MCF 10A (cell line): ENCODE data around the gene SFI1. TPM values are rescaled to one million over a fixed set of nuclear protein-coding genes. Genes with fewer than 3 reads are reported as not detected.

ENCODE experiments used
- BruUV-seq: library from RNA; stranded (reverse); fragments of 400-500 nt; replicated peaks from 2 replicates; lab custom pipeline; 2021; lab: Mats Ljungman, UMichigan
- CTCF ChIA-PET: fragments of 300-600 bp; sonication (Branson Sonifier 250); formaldehyde crosslinking; extraction: SDS; loops from one replicate; lab custom pipeline; 2021; ENCODE audit warnings: antibody characterized with exemption, inconsistent platforms; lab: Yijun Ruan, JAX
- POLR2A ChIA-PET: fragments of 300-600, 350-650 bp; sonication (Branson Sonifier 250); formaldehyde crosslinking; extraction: SDS; loops from one replicate; lab custom pipeline; 2020; ENCODE audit warnings: antibody characterized with exemption, inconsistent platforms; lab: Yijun Ruan, JAX
- DNase-seq: peaks from one replicate; pipeline ENCODE4 v3.0.0-alpha.2; 2018; ENCODE audit not compliant: unreplicated experiment
- H3K27ac Mint-ChIP-seq: one replicate; pipeline ENCODE4 v1.8.0; 2022; ENCODE audit warnings: mild to moderate bottlenecking, low read depth, mixed read lengths; ENCODE audit not compliant: unreplicated experiment
- H3K27me3 Mint-ChIP-seq: one replicate; pipeline ENCODE4 v1.8.0; 2022; ENCODE audit warnings: mixed read lengths; ENCODE audit not compliant: insufficient read depth, unreplicated experiment
- H3K36me3 Mint-ChIP-seq: one replicate; pipeline ENCODE4 v1.8.0; 2022; ENCODE audit warnings: mild to moderate bottlenecking, moderate library complexity, mixed read lengths; ENCODE audit not compliant: insufficient read depth, unreplicated experiment
- H3K4me1 Mint-ChIP-seq: one replicate; pipeline ENCODE4 v1.8.0; 2022; ENCODE audit warnings: mixed read lengths; ENCODE audit not compliant: insufficient read depth, unreplicated experiment
- H3K4me3 Mint-ChIP-seq: one replicate; pipeline ENCODE4 v1.8.0; 2022; ENCODE audit warnings: mild to moderate bottlenecking, moderate library complexity, mixed read lengths; ENCODE audit not compliant: unreplicated experiment
- H3K9me3 Mint-ChIP-seq: one replicate; pipeline ENCODE4 v1.8.0; 2022; ENCODE audit warnings: mixed read lengths; ENCODE audit not compliant: unreplicated experiment
- intact Hi-C: fragments of 100-400 bp; cut with micrococcal nuclease; formaldehyde crosslinking; loops from 2 replicates; pipeline ENCODE4 v1.14.1; 2022
- total RNA-seq: library from RNA; stranded (reverse); gene quantifications from 2 replicates; pipeline ENCODE4 v1.2.3, GENCODE V29; 2022
- TF ChIP-seq, protein P1 (sequence below): fragments of 200-600 bp; IDR thresholded peaks from one replicate; pipeline ENCODE4 v1.8.0; 2022; ENCODE audit warnings: antibody characterized with exemption, mild to moderate bottlenecking; ENCODE audit not compliant: unreplicated experiment

The SFI1 gene
- total RNA-seq, 1 experiment from 2014 or later, result 36.2 TPM

DNA sequence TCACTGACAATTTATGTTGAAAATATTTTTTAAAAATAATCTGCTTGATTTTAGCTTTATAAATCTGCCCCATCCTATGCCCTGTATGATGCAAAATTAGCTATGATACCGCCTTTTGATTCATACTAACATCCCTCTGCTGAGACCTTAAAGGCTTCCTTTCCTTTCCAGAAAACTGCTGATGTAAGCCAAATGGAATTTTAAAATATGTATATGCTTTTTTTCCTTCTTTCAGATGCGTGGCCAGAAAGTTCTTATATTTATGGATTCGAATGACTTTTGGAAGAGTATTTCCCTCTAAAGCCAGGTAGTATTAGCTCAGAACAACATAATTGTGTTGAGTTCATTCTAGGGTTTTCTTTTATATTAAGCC, 34.5 kb downstream of the SFI1 start:
- POLR2A ChIA-PET, result interaction anchor here (0.6 to 1.5 kb wide), 6 partner anchors 9 to 131 kb away, joined by 3 to 5 read pairs (median 4); partner anchors contain the start of genes PISD and SFI1
- no TSS peak for BruUV-seq
- CTCF ChIA-PET, result no interaction called here
- H3K4me1 Mint-ChIP-seq, result peaks cover 24% of the 10 kb centered on the region
- H3K9me3 Mint-ChIP-seq, result no peaks in the 10 kb centered on the region
- no peak for DNase-seq
- no peaks in the 10 kb centered on the region for H3K27me3 Mint-ChIP-seq
- H3K36me3 Mint-ChIP-seq, result peaks cover 19% of the 10 kb centered on the region
- no peak overlapping the region for H3K4me3 Mint-ChIP-seq
- TF ChIP-seq, protein P1, sequence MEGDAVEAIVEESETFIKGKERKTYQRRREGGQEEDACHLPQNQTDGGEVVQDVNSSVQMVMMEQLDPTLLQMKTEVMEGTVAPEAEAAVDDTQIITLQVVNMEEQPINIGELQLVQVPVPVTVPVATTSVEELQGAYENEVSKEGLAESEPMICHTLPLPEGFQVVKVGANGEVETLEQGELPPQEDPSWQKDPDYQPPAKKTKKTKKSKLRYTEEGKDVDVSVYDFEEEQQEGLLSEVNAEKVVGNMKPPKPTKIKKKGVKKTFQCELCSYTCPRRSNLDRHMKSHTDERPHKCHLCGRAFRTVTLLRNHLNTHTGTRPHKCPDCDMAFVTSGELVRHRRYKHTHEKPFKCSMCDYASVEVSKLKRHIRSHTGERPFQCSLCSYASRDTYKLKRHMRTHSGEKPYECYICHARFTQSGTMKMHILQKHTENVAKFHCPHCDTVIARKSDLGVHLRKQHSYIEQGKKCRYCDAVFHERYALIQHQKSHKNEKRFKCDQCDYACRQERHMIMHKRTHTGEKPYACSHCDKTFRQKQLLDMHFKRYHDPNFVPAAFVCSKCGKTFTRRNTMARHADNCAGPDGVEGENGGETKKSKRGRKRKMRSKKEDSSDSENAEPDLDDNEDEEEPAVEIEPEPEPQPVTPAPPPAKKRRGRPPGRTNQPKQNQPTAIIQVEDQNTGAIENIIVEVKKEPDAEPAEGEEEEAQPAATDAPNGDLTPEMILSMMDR, result no peak
- intact Hi-C loops, result no loop called here
- H3K27ac Mint-ChIP-seq, result peak overlapping the region; percentile 85

DNA sequence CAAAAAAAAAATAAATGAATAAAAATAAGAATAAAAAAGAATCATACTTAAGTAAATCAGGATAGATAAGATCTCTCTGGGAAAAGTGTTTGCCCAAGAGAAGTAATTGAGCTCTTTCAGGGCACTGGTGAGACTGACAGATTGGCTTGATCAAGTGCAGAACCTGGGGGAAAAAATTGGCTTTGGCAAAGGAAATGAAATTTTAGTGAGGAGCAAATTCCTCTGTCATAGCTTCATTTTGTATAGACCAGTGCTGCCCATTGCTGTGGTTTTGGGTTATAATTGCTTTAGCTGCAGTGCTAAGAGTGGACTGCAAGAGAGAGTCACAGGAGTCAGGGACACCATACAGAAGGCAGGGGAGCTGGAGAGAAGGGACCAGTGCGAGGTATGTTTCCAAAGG, 35.7 kb downstream of the SFI1 start:
- intact Hi-C loops, result no loop called here
- Mint-ChIP-seq H3K27ac (peak overlapping the region; percentile 85), H3K4me3 (no peak overlapping the region), H3K36me3 (peaks cover 19% of the 10 kb centered on the region), H3K27me3 (no peaks in the 10 kb centered on the region), H3K4me1 (peaks cover 24% of the 10 kb centered on the region), H3K9me3 (no peaks in the 10 kb centered on the region)
- TF ChIP-seq, protein P1, result no peak
- POLR2A ChIA-PET, result no interaction called here
- no TSS peak for BruUV-seq
- CTCF ChIA-PET, result interaction anchor here (0.6 kb wide), 1 partner anchor 12 kb away, joined by 8 read pairs; no protein-coding TSS in a partner anchor
- no peak for DNase-seq

DNA sequence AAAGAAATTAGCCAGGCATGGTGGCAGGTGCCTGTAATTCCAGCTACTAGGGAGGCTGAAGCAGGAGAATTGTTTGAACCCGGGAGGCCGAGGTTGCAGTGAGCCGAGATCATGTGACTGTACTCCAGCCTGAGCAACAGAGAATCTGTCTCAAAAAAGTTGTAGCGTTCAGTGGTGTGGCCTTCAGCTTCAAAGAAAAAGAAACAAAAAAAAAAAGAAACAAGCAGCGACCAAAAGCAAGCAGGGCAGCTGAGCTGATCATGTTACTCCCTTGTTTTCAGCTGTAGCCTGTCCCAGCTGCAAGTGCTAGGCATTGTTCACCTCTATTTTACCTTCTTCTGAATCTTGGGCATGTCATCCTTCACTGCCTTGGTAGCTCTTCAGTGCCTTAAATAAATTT, 37.0 kb downstream of the SFI1 start:
- ChIA-PET POLR2A (interaction anchor here (2.0 kb wide), 1 partner anchor 11 kb away, joined by 12 read pairs; no protein-coding TSS in a partner anchor), CTCF (interaction anchor here (0.6 kb wide), 1 partner anchor 1974 kb away, joined by 3 read pairs; no protein-coding TSS in a partner anchor)
- Mint-ChIP-seq H3K9me3 (no peaks in the 10 kb centered on the region), H3K27me3 (no peaks in the 10 kb centered on the region), H3K4me3 (no peak overlapping the region), H3K4me1 (peaks cover 24% of the 10 kb centered on the region), H3K27ac (no peak overlapping the region), H3K36me3 (peaks cover 19% of the 10 kb centered on the region)
- TF ChIP-seq, protein P1, result no peak
- intact Hi-C loops, result no loop called here
- no peak for DNase-seq
- no TSS peak for BruUV-seq

DNA sequence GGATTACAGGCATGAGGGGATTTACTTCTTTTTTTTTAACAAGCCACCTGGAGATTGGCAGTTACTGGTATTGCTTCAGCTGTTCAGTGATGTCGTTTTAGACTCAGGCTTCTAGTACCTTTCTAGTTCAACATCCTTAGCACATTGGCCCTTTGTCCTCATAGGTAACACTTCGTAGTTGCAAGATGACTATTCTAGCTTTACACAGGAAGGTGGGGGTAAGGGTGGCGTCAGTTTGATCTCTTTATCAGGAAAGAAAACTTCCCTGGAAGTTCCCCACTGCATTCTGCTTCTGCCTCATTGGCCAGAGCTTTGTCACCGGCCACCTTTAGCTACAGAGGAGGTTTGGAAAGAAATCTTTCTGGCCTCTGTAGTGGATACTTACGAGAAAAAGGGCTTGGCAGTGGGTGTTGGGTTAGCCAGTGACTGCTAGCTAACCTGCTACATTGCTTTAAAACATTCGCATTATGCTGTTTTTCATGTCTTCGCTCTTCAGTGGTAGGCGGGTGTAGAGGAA, 40.7 kb downstream of the SFI1 start:
- H3K36me3 Mint-ChIP-seq, result peaks cover 10% of the 10 kb centered on the region
- POLR2A ChIA-PET, result no interaction called here

More for the DNA sequence above, 40.7 kb downstream of the SFI1 start:
- intact Hi-C loops, result no loop called here
- CTCF ChIA-PET, result interaction anchor here (1.2 kb wide), 1 partner anchor 20 kb away, joined by 3 read pairs; no protein-coding TSS in a partner anchor
- H3K9me3 Mint-ChIP-seq, result no peaks in the 10 kb centered on the region
- TF ChIP-seq, protein P1, result no peak
- H3K27ac Mint-ChIP-seq, result no peak overlapping the region
- H3K27me3 Mint-ChIP-seq, result no peaks in the 10 kb centered on the region
- BruUV-seq, result no TSS peak
- no peak for DNase-seq
- H3K4me1 Mint-ChIP-seq, result peaks cover 6% of the 10 kb centered on the region
- no peak overlapping the region for H3K4me3 Mint-ChIP-seq
